GM15510 (cell line): ENCODE measurements around the gene HOXA3.

Experiments used
- POLR2A ChIP-seq: IDR thresholded peaks from 3 replicates; pipeline ENCODE4 v1.6.1; 2011; ENCODE audit warnings: borderline replicate concordance; ENCODE audit not compliant: insufficient read length; ENCODE audit errors: extremely low read depth

HOXA3 gene

DNA sequence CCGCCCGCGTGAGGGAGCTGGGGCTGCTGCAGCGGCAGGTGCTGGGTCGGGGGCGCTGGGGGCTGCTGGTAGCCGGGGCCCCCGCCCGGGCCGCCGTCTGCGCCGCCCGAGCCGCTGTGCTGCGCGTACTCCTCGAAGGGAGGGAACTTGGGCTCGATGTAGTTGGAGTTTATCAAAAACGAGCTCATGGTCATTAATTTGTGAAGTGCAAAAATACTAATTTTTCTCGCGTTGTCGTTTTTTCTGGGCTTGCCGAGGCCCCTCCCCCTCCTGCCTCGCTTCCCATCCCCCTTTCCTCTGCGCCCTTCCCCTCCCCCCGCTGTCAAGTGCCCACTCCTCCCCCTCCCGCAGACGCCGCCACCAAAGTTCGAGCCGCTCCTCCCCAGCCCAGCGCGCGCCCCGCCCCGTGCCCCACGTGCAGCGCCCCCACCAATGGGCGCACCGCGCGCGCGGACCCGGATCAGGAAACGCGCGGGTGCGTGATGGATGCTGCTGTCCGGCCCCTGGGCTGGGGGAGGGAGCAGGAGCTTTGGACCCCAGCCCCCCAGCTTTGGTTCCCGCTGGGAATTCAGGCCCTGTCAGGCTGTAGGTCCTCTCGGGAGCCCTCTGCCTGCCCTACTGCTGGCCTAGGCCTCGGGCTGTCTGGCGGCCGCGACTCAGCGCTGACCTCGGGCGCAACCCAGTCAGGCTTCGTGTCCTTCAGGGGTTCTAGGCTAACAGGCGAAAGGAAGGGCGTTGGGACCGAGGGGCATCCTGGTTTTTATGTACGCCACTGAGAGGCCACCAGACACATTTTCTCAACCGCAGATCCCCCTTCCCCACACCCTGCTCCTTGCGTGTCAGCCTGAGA, 21.6 kb downstream of the HOXA3 start, which contains the start of gene HOXA4:
Gene HOXA4 (minus strand): TSS at position 218 of the 850 bp plus-strand sequence. CDS start 24 bp downstream, at position 194.
- TF ChIP-seq POLR2A = no peak

- TF ChIP-seq POLR2A = no peak
Measured at GRCh38 chr7:27129729-27130539, 22.4 kb downstream of the HOXA3 start.

DNA sequence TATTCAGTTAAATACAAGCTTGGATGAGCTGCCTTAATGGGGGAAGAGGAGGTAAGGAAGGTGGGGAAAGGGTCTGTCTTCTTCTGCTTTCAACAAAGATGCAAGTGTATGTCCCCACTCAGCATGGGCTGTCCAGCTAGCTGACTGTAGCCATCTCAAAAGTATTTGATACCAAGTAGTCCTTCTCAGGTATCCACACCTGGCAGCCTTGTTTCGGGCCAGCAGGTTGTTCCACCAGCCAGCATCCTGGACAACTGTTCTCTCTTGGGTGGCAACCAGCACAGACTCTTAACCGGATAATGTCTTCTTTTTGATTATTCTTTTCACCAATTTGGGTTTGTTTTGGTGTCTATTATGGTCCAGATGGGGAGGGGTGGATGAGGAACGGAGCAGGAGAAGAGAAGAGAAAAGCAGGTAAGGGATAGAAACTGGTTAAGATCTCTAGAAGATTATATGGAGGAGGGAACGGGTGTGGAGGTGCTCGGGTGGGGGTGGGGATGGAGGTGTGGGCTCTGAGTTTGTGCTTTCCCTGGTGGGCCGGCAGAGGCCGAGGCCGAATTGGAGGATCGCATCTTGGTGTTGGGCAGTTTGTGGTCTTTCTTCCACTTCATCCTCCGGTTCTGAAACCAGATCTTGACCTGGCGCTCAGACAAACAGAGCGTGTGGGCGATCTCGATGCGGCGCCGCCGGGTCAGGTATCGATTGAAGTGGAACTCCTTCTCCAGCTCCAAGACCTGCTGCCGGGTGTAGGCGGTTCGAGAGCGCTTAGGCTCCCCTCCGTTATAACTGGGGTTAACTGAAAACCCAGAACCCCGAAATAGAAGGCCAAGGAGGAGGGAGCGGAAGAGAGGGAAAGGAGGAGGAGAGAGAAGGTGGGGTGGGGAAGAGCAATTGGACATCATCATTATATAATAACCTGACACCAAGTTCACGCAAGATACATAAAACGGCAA, 23.3 kb downstream of the HOXA3 start:
- TF ChIP-seq POLR2A = no peak

- TF ChIP-seq POLR2A = no peak
Measured at GRCh38 chr7:27128034-27128433, 24.3 kb downstream of the HOXA3 start.

- TF ChIP-seq POLR2A = no peak
Measured at GRCh38 chr7:27126596-27127327, 25.6 kb downstream of the HOXA3 start.

GRCh38 chr7:27125986-27126394, 26.4 kb downstream of the HOXA3 start:
- TF ChIP-seq POLR2A = no peak

GRCh38 chr7:27124902-27125689, 27.3 kb downstream of the HOXA3 start:
- TF ChIP-seq POLR2A = no peak

GRCh38 chr7:27124096-27124901, 28.1 kb downstream of the HOXA3 start:
- no peak for TF ChIP-seq POLR2A

DNA sequence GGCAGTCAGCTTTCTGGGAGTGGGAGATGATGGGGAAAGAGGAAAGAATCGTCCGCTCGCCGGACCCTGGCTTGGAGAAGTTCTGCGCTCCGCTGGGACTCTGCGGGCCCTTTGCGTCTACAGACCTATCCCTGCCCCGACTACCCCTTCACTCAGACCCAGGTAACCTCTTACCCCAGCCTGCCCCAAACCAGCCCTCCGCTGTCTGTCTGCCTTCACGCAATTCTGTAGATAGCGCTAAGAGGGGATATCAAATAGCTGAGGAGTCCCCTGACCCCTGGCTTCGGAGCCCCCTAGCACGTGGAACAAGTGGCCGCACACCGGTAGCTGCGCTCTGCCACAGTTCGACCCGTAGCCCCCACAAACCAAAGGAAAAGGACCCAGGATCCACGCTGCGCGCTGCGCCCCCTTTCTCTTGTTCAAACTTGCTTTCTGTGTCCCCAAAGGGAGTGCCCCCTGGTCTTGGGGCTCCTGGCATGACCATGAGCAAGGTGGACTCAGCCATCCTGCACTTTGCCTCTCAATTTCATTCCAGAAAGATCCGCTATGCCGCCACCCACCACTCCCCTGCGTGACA, 28.8 kb downstream of the HOXA3 start:
- no peak for TF ChIP-seq POLR2A

DNA sequence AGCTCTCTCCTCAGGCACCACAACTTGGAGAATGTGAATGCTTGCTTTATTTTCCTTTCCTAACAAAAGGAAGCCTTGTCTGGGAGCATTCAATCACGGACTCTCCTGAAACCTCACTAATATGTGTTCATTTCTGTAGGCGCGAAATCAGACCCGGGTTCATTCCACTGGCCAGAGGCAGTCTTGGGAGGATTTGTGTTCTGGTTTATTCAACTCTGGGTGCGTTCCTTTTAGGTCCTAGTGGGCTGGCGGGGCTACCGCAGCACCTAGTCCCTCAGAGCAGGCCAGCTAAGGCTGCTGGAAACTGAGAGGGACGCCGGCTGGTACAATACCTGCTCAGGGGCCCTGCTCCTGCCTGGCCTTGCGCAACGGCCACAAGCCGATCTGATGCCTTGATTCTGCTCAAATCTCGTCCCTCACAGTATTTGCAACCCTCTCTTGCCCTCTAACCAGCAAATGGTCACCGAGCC, 29.3 kb downstream of the HOXA3 start:
- TF ChIP-seq POLR2A = no peak

GRCh38 chr7:27122077-27122910, 30.1 kb downstream of the HOXA3 start:
- no peak for TF ChIP-seq POLR2A
